Suprapubic skin (tissue), 4 donors: ENCODE data around the gene CROT.

Source experiments
- CTCF ChIP-seq, 2 donors: fragments of 200-600 bp in 1 of 2; fragments of 450-650 bp in 1 of 2; sonication (generic) in 1 of 2; IDR thresholded peaks; one replicate each; pipeline ENCODE4 v1.5.1; 2016 to 2019; ENCODE audit warnings: antibody characterized with exemption in 2 of 2, mild to moderate bottlenecking in 1 of 2, moderate library complexity in 1 of 2
- EP300 ChIP-seq: sonication (generic); formaldehyde crosslinking; IDR thresholded peaks from one replicate; pipeline ENCODE4 v1.6.1; 2017; ENCODE audit warnings: antibody characterized with exemption
- POLR2A ChIP-seq, 2 donors: fragments of 450-650 bp; IDR thresholded peaks; one replicate each; pipeline ENCODE4 v1.6.1; 2017; ENCODE audit warnings: antibody characterized with exemption in 2 of 2, mild to moderate bottlenecking in 2 of 2, moderate library complexity in 2 of 2
- POLR2AphosphoS5 ChIP-seq, 3 donors: sonication (generic); formaldehyde crosslinking; IDR thresholded peaks; one replicate each; pipeline ENCODE4 v1.6.1; 2017; ENCODE audit warnings: antibody characterized with exemption in 3 of 3

GRCh38 chr7:87342231-87342630 lies 3.2 kb upstream of the CROT start:
- no peak for TF ChIP-seq POLR2A (IDR thresholded peaks at IDR 0.05)
- no peak for TF ChIP-seq CTCF (IDR thresholded peaks at IDR 0.05)
- TF ChIP-seq POLR2AphosphoS5 (IDR thresholded peaks at IDR 0.05): no peak
- TF ChIP-seq EP300: no peak
